Measurements from ENCODE around the gene MZF1.

Gene MZF1

DNA sequence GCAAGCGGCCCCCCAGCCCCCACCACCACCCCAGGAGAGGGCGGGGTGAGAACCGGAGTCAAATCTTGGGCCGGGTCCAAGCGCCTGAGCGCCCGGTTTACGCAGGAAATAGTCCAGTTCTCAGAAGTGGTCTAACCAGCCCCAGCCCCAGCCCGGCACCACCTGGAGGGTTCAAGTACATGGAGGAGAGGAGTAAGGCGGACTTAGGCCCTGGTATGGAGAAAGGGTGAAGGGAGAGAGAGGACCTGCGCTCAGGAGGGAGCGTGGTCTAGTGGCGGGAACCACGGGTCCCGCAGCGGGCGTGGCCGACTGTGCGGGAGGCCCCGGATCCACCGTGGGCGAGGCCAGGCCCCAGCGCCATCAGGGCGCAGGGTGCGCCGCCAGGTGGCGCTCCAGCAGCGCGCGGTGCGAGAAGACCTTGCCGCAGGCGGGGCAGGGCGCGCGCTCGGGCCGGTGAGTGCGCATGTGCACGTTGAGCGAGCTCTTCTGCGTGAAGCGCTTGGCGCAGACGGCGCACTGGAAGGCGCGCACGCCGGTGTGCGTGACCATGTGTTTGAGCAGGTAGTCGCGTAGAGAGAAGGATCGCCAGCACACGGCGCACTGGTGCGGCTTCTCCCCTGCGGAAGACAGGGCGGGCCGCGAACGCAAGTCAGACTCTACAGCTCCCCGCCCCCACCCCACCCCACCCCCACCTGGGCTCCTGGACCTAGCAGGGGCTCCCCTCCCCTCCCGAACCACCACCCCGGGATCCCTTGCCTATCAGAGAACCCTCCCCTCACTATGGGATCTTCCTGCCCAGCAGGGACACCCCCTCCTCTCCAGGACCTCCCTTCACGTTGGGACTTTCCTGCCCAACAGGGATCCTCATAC is 59.2 kb downstream of the MZF1 start:
- DNase-seq (ENCODE audit: low read depth in 2 of 2) = peak; percentile 82 to 85

DNA sequence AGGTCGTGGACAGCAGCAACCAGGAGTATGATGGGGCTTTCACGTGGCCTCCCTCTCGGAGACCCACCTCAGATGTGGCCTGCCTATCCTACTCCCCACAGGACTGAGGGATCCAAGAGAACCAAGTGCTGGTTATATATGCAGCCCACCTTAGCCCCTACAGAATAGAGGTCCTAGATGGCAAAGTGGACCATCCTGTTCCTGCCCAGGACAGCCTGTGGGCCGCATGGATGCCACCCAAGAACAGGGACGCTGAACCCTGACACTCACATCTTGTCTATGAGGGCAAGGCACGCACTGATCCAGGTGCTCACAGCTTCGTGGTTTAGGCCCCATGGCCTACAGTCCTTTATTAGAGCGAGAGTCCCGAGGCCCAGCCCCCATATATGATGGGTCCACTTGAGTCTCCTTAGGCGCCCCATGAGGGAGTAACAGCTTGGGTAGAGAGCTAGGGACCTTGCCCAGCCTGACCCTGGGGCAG is 59.9 kb downstream of the MZF1 start:
- no peak for DNase-seq (ENCODE audit: low read depth in 2 of 2)
